ENCODE data around the gene CAMSAP1. TPM values are rescaled to one million over a fixed set of nuclear protein-coding genes. Genes with fewer than 3 reads are reported as not detected.
"Not testable (repeated sequence)": the region's sequence is repeated elsewhere in the genome, so short reads cannot be mapped to it uniquely, and the experiment has no call there.

The CAMSAP1 gene
- total RNA-seq, 1 donor from 2014 or later: 31.3 TPM

DNA sequence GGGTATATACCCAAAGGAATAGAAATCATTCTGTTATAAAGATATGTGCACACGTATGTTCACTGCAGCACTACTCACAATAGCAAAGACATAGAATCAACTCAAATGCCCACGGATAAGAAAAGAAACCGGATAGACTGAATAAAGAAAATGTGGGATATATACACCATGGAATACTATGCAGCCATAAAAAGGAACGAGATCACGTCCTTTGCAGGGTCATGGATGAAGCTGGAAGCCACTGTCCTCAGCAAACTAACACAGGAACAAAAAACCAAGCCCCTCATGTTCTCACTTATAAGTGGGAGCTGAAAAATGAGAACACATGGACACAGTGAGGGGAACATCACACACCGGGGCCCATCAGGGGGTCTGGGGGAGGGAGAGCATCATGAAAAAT is 36.3 kb upstream of the CAMSAP1 start:
- H3K4me1 ChIP-seq (ENCODE audit: control insufficient read depth in 3 of 3, insufficient read depth in 3 of 3, low read length in 3 of 3): peaks cover 26 to 36% (median 31%) of the 10 kb centered on the region in 3 donors
- H3K9ac ChIP-seq (ENCODE audit: low read depth in 1 of 3, low read length in 3 of 3); H3K4me3 ChIP-seq (ENCODE audit: low read length in 3 of 3); H3K9me3 ChIP-seq (ENCODE audit: control insufficient read depth in 3 of 3, low read length in 3 of 3); H3K27me3 ChIP-seq (ENCODE audit: control insufficient read depth in 3 of 3, insufficient read depth in 3 of 3, low read length in 3 of 3); H3K27ac ChIP-seq (ENCODE audit: low read depth, low read length): not testable (repeated sequence)
- H3K36me3 ChIP-seq (ENCODE audit: control insufficient read depth in 3 of 3, insufficient read depth in 3 of 3, low read length in 3 of 3): peaks cover 65 to 70% (median 69%) of the 10 kb centered on the region in 3 donors

GRCh38 chr9:135941288-135941995 is 34.1 kb upstream of the CAMSAP1 start:
- Histone ChIP-seq H3K4me1 (ENCODE audit: control insufficient read depth in 3 of 3, insufficient read depth in 3 of 3, low read length in 3 of 3) (peaks cover 12 to 16% (median 16%) of the 10 kb centered on the region in 3 donors), H3K4me3 (ENCODE audit: low read length in 3 of 3) (no peak overlapping the region), H3K27ac (ENCODE audit: low read depth, low read length) (no peak overlapping the region), H3K9me3 (ENCODE audit: control insufficient read depth in 3 of 3, low read length in 3 of 3) (no peaks in the 10 kb centered on the region), H3K27me3 (ENCODE audit: control insufficient read depth in 3 of 3, insufficient read depth in 3 of 3, low read length in 3 of 3) (no peaks in the 10 kb centered on the region), H3K36me3 (ENCODE audit: control insufficient read depth in 3 of 3, insufficient read depth in 3 of 3, low read length in 3 of 3) (peaks cover 69 to 77% (median 74%) of the 10 kb centered on the region in 3 donors), H3K9ac (ENCODE audit: low read depth in 1 of 3, low read length in 3 of 3) (no peak overlapping the region)

DNA sequence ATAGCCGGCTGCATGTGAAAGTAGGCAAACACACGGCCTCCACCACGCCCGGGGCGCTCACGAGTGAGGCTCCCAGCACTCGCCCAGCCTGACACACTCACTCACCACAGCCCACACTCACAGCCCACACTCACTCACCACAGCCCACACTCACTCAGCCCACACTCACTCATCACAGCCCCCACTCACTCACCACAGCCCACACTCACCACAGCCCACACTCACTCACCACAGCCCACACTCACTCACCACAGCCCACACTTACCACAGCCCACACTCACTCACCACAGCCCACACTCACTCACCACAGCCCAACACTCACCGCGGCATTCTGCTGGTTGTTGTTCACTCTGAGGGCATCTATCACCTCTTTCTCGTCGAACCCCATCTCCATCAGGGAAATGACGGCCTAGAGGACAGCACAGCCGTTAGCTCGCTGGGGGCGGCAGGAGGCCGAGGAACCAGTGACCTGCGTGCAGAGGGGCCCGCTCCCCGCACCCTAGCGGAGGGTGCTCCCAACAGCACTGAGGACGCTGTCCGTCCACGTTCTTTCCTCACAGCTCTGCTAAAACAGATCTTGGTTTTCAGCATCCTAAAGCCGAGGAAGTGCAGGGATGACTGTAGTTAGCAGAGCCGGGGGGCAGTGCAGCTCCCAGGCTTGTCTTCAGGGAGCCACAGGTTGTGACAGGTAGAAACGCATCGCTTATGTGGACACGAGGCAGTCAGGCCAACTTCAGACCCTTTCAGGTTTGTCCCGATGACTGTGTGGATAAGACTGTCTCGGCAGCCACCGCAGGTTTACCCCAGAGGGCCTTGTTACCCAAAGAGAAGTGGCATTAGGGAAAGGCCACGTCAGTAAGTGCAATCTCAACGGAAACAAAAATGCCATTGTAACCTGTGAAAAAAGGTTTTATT is 32.3 kb upstream of the CAMSAP1 start:
- Histone ChIP-seq H3K36me3 (ENCODE audit: control insufficient read depth in 3 of 3, insufficient read depth in 3 of 3, low read length in 3 of 3) (peaks cover 64 to 74% (median 72%) of the 10 kb centered on the region in 3 donors), H3K27me3 (ENCODE audit: control insufficient read depth in 3 of 3, insufficient read depth in 3 of 3, low read length in 3 of 3) (no peaks in the 10 kb centered on the region), H3K9me3 (ENCODE audit: control insufficient read depth in 3 of 3, low read length in 3 of 3) (no peaks in the 10 kb centered on the region), H3K9ac (ENCODE audit: low read depth in 1 of 3, low read length in 3 of 3) (no peak overlapping the region), H3K27ac (ENCODE audit: low read depth, low read length) (no peak overlapping the region), H3K4me1 (ENCODE audit: control insufficient read depth in 3 of 3, insufficient read depth in 3 of 3, low read length in 3 of 3) (peaks cover 4 to 7% (median 7%) of the 10 kb centered on the region in 3 donors), H3K4me3 (ENCODE audit: low read length in 3 of 3) (no peak overlapping the region)

- Histone ChIP-seq H3K27me3 (ENCODE audit: control insufficient read depth in 3 of 3, insufficient read depth in 3 of 3, low read length in 3 of 3) (no peaks in the 10 kb centered on the region), H3K4me3 (ENCODE audit: low read length in 3 of 3) (no peak overlapping the region), H3K9ac (ENCODE audit: low read depth in 1 of 3, low read length in 3 of 3) (no peak overlapping the region), H3K36me3 (ENCODE audit: control insufficient read depth in 3 of 3, insufficient read depth in 3 of 3, low read length in 3 of 3) (peaks cover 55 to 72% (median 70%) of the 10 kb centered on the region in 3 donors), H3K4me1 (ENCODE audit: control insufficient read depth in 3 of 3, insufficient read depth in 3 of 3, low read length in 3 of 3) (peaks cover 12 to 19% (median 16%) of the 10 kb centered on the region in 3 donors), H3K9me3 (ENCODE audit: control insufficient read depth in 3 of 3, low read length in 3 of 3) (no peaks in the 10 kb centered on the region), H3K27ac (ENCODE audit: low read depth, low read length) (no peak overlapping the region)
Observed at GRCh38 chr9:135937521-135938489, 30.5 kb upstream of the CAMSAP1 start.

DNA sequence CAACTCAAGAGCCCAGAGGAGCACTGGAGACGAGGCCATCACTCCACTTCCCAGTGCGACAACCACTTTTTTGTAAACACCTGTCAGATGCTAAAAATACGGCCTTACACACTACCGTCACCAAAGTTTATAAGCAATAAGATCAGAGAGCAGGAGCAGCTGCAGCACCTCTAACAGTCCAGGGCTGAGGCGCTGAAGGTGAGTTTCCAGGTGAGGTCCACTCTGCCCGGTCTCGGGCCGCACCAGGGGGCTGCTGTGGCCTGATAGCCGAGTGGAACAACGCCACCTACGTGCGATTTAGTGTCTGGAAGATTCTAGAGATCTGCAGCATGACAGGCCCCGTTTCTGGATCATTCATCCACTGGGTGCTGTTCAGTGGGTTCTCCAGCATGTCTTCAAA is 25.8 kb upstream of the CAMSAP1 start:
- Histone ChIP-seq H3K9me3 (ENCODE audit: control insufficient read depth in 3 of 3, low read length in 3 of 3) (no peaks in the 10 kb centered on the region), H3K4me1 (ENCODE audit: control insufficient read depth in 3 of 3, insufficient read depth in 3 of 3, low read length in 3 of 3) (peaks cover 14 to 43% (median 15%) of the 10 kb centered on the region in 3 donors), H3K27me3 (ENCODE audit: control insufficient read depth in 3 of 3, insufficient read depth in 3 of 3, low read length in 3 of 3) (no peaks in the 10 kb centered on the region), H3K27ac (ENCODE audit: low read depth, low read length) (peak overlapping the region; percentile 72), H3K4me3 (ENCODE audit: low read length in 3 of 3) (no peak overlapping the region), H3K9ac (ENCODE audit: low read depth in 1 of 3, low read length in 3 of 3) (peak overlapping the region in 2 of 3 donors; percentile 23 to 57), H3K36me3 (ENCODE audit: control insufficient read depth in 3 of 3, insufficient read depth in 3 of 3, low read length in 3 of 3) (peaks cover 59 to 62% (median 60%) of the 10 kb centered on the region in 3 donors)

DNA sequence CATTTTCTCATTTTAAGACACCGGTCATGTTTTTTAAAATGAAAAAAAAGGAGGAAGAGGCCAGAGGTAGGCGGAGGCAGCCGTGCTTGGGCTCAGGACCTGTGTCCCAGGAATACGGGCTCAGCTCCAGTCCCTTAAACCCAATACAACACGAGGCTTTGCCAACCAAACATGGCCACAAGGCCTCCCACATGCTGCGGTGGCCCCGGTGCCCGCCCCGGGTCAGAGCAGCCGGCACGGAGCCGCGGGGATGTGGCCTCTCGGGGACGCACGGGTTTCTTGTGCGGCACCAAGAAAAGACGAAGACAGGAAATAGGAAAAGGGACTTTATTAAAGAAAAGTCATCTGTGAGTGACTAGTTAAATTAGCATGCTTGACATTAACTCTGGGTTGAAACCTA is 25.3 kb upstream of the CAMSAP1 start:
- Histone ChIP-seq H3K4me3 (ENCODE audit: low read length in 3 of 3) (no peak overlapping the region), H3K9me3 (ENCODE audit: control insufficient read depth in 3 of 3, low read length in 3 of 3) (no peaks in the 10 kb centered on the region), H3K36me3 (ENCODE audit: control insufficient read depth in 3 of 3, insufficient read depth in 3 of 3, low read length in 3 of 3) (peaks cover 55 to 59% (median 58%) of the 10 kb centered on the region in 3 donors), H3K27ac (ENCODE audit: low read depth, low read length) (peak overlapping the region; percentile 72), H3K9ac (ENCODE audit: low read depth in 1 of 3, low read length in 3 of 3) (no peak overlapping the region), H3K27me3 (ENCODE audit: control insufficient read depth in 3 of 3, insufficient read depth in 3 of 3, low read length in 3 of 3) (no peaks in the 10 kb centered on the region), H3K4me1 (ENCODE audit: control insufficient read depth in 3 of 3, insufficient read depth in 3 of 3, low read length in 3 of 3) (peaks cover 14 to 48% (median 19%) of the 10 kb centered on the region in 3 donors)

DNA sequence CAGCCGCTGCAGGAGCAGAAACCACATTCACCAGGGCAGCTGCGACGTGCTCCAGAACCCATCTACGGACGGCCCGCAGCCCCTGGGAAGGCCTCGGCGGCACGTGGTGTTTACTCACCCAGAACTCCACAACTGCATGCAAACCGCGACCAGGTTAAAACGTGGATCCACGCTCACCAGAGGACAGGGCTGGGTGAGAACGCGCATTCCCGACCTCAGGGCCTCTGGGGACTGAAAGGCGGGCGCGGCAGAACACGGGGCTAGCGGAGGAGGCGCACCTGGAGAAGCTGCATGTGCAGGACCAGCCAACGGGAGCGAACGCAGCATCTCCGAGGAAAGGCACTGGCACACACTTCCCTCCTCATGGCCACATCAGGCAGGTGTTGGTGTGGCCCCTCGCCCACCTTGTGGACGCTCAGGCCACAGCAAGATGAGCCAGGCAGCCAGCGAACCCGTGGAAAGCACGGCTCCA is 24.0 kb upstream of the CAMSAP1 start:
- Histone ChIP-seq H3K4me1 (ENCODE audit: control insufficient read depth in 3 of 3, insufficient read depth in 3 of 3, low read length in 3 of 3) (peaks cover 18 to 60% (median 31%) of the 10 kb centered on the region in 3 donors), H3K27ac (ENCODE audit: low read depth, low read length) (no peak overlapping the region), H3K36me3 (ENCODE audit: control insufficient read depth in 3 of 3, insufficient read depth in 3 of 3, low read length in 3 of 3) (peaks cover 46 to 50% (median 48%) of the 10 kb centered on the region in 3 donors), H3K9ac (ENCODE audit: low read depth in 1 of 3, low read length in 3 of 3) (no peak overlapping the region), H3K9me3 (ENCODE audit: control insufficient read depth in 3 of 3, low read length in 3 of 3) (no peaks in the 10 kb centered on the region), H3K4me3 (ENCODE audit: low read length in 3 of 3) (no peak overlapping the region), H3K27me3 (ENCODE audit: control insufficient read depth in 3 of 3, insufficient read depth in 3 of 3, low read length in 3 of 3) (no peaks in the 10 kb centered on the region)

DNA sequence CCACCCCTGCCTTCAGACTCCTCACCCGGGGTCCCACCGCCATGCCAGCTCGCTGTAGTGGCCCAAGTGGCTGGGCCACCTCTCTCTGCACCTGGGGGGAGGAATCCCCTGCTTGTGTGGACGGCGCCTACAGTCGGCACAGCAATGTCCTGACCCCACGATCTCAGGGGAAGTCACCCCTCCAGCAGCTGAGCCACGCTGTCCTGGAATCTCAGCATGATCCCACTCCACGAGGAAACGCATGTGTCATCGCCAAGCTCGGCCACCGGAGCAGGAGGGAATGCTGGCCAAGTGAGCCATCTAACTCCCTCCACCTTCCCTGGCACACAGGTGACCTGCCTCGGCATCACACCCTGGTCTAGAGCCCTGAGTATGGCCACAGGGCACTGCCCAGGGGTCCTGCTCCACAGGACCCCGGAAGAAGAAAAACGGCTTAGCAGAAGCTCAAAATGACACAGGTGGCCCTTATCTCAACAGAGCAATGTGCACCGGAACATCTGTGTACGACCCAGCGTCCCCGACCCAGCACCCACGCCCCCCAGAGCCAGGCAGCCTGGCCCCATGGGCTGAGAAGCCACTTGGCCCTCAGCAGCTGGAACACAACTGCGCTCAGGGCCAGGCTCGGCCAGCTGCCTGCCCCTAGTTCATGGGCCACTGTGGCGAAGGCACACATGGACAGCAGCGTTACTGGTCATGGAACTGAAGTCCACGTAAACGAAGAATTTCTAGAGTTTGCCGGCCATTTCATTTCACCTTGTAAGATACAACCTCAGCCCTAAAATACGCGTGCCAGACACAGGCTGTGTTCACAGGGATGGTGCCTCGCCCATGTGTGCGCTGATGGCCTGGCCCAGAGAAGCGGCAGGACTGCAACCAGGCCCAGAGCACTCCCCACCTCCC is 23.4 kb upstream of the CAMSAP1 start:
- Histone ChIP-seq H3K4me3 (ENCODE audit: low read length in 3 of 3) (no peak overlapping the region), H3K9me3 (ENCODE audit: control insufficient read depth in 3 of 3, low read length in 3 of 3) (no peaks in the 10 kb centered on the region), H3K4me1 (ENCODE audit: control insufficient read depth in 3 of 3, insufficient read depth in 3 of 3, low read length in 3 of 3) (peaks cover 18 to 66% (median 34%) of the 10 kb centered on the region in 3 donors), H3K27ac (ENCODE audit: low read depth, low read length) (peak overlapping the region; percentile 38), H3K9ac (ENCODE audit: low read depth in 1 of 3, low read length in 3 of 3) (peak overlapping the region in 2 of 3 donors; percentile 3 to 40), H3K27me3 (ENCODE audit: control insufficient read depth in 3 of 3, insufficient read depth in 3 of 3, low read length in 3 of 3) (no peaks in the 10 kb centered on the region), H3K36me3 (ENCODE audit: control insufficient read depth in 3 of 3, insufficient read depth in 3 of 3, low read length in 3 of 3) (peaks cover 43 to 45% (median 45%) of the 10 kb centered on the region in 3 donors)
